ENCODE measurements around the gene KRTAP13-3.

The KRTAP13-3 gene

GRCh38 chr21:30425826-30426225 is at the start of gene KRTAP13-3:
KRTAP13-3 (minus strand) TSS chr21:30425926; CDS start chr21:30425912, 14 bp downstream.
- Mint-ChIP-seq H3K27me3 (peaks cover 5% of the 10 kb centered on the region), H3K9me3 (no peaks in the 10 kb centered on the region), H3K4me1 (no peaks in the 10 kb centered on the region), H3K27ac (no peak within 1 kb of the TSS), H3K36me3 (no peaks in the 10 kb centered on the region), H3K4me3 (no peak within 1 kb of the TSS)
- no peak for DNase-seq
- CTCF ChIA-PET: no interaction called here

- H3K27ac Mint-ChIP-seq: no peak overlapping the region
- H3K27me3 Mint-ChIP-seq: no peaks in the 10 kb centered on the region
- H3K4me3 Mint-ChIP-seq: no peak overlapping the region
- no peaks in the 10 kb centered on the region for H3K9me3 Mint-ChIP-seq
- no peaks in the 10 kb centered on the region for H3K36me3 Mint-ChIP-seq
- DNase-seq: no peak
- H3K4me1 Mint-ChIP-seq: no peaks in the 10 kb centered on the region
- CTCF ChIA-PET: no interaction called here
These were observed 43.4 kb upstream of the KRTAP13-3 start for GRCh38 chr21:30468900-30469714.

- DNase-seq: no peak
- no peak overlapping the region for H3K4me3 Mint-ChIP-seq
- H3K27me3 Mint-ChIP-seq: no peaks in the 10 kb centered on the region
- CTCF ChIA-PET: interaction anchor here (0.9 kb wide), 1 partner anchor 485 kb away, joined by 4 read pairs; no protein-coding TSS in a partner anchor
- no peak overlapping the region for H3K27ac Mint-ChIP-seq
- H3K36me3 Mint-ChIP-seq: no peaks in the 10 kb centered on the region
- H3K4me1 Mint-ChIP-seq: no peaks in the 10 kb centered on the region
- no peaks in the 10 kb centered on the region for H3K9me3 Mint-ChIP-seq
These were observed 38.0 kb upstream of the KRTAP13-3 start for GRCh38 chr21:30463713-30464112.

GRCh38 chr21:30448514-30448913 is 22.8 kb upstream of the KRTAP13-3 start:
- DNase-seq: no peak
- Mint-ChIP-seq H3K27ac (no peak overlapping the region), H3K4me3 (no peak overlapping the region), H3K4me1 (peaks cover 2% of the 10 kb centered on the region), H3K27me3 (no peaks in the 10 kb centered on the region), H3K36me3 (no peaks in the 10 kb centered on the region), H3K9me3 (no peaks in the 10 kb centered on the region)
- CTCF ChIA-PET: no interaction called here

GRCh38 chr21:30447056-30447455 is 21.3 kb upstream of the KRTAP13-3 start:
- Mint-ChIP-seq H3K36me3 (no peaks in the 10 kb centered on the region), H3K9me3 (no peaks in the 10 kb centered on the region), H3K27me3 (no peaks in the 10 kb centered on the region), H3K27ac (no peak overlapping the region), H3K4me1 (peaks cover 2% of the 10 kb centered on the region), H3K4me3 (no peak overlapping the region)
- DNase-seq: no peak
- CTCF ChIA-PET: no interaction called here

- Mint-ChIP-seq H3K4me1 (peaks cover 2% of the 10 kb centered on the region), H3K36me3 (no peaks in the 10 kb centered on the region), H3K27me3 (no peaks in the 10 kb centered on the region), H3K9me3 (no peaks in the 10 kb centered on the region), H3K27ac (no peak overlapping the region), H3K4me3 (no peak overlapping the region)
- DNase-seq: no peak
- CTCF ChIA-PET: no interaction called here
These were observed 18.5 kb upstream of the KRTAP13-3 start for GRCh38 chr21:30444204-30444603.

GRCh38 chr21:30443226-30443625 is 17.5 kb upstream of the KRTAP13-3 start:
- H3K36me3 Mint-ChIP-seq: no peaks in the 10 kb centered on the region
- H3K9me3 Mint-ChIP-seq: no peaks in the 10 kb centered on the region
- H3K4me1 Mint-ChIP-seq: peaks cover 2% of the 10 kb centered on the region
- no peak for DNase-seq
- no peak overlapping the region for H3K4me3 Mint-ChIP-seq
- H3K27ac Mint-ChIP-seq: no peak overlapping the region
- no peaks in the 10 kb centered on the region for H3K27me3 Mint-ChIP-seq
- CTCF ChIA-PET: no interaction called here

- no peaks in the 10 kb centered on the region for H3K9me3 Mint-ChIP-seq
These were observed 14.2 kb upstream of the KRTAP13-3 start, which contains the start of gene KRTAP15-1 for GRCh38 chr21:30439975-30440374. KRTAP15-1 (plus strand) TSS chr21:30440275; CDS start chr21:30440328, 53 bp downstream.

GRCh38 chr21:30437010-30437565 is 11.4 kb upstream of the KRTAP13-3 start:
- no peak for DNase-seq
- Mint-ChIP-seq H3K36me3 (no peaks in the 10 kb centered on the region), H3K27me3 (no peaks in the 10 kb centered on the region), H3K9me3 (no peaks in the 10 kb centered on the region), H3K4me1 (no peaks in the 10 kb centered on the region), H3K27ac (no peak overlapping the region), H3K4me3 (no peak overlapping the region)
- CTCF ChIA-PET: no interaction called here

More at GRCh38 chr21:30439975-30440374, 14.2 kb upstream of the KRTAP13-3 start, which contains the start of gene KRTAP15-1:
- Mint-ChIP-seq H3K4me3 (no peak within 1 kb of the TSS), H3K36me3 (no peaks in the 10 kb centered on the region), H3K27me3 (no peaks in the 10 kb centered on the region), H3K4me1 (no peaks in the 10 kb centered on the region), H3K27ac (no peak within 1 kb of the TSS)
- CTCF ChIA-PET: no interaction called here
- no peak for DNase-seq

- CTCF ChIA-PET: interaction anchor here (0.6 to 1.3 kb wide), 3 partner anchors 22 to 1344 kb away, joined by 3 to 4 read pairs (median 3); no protein-coding TSS in a partner anchor
- Mint-ChIP-seq H3K36me3 (no peaks in the 10 kb centered on the region), H3K27ac (no peak overlapping the region), H3K4me1 (no peaks in the 10 kb centered on the region), H3K27me3 (peaks cover 5% of the 10 kb centered on the region), H3K9me3 (no peaks in the 10 kb centered on the region), H3K4me3 (no peak overlapping the region)
- DNase-seq: peak; percentile 23
These were observed 8.4 kb upstream of the KRTAP13-3 start for GRCh38 chr21:30434033-30434631.

GRCh38 chr21:30430170-30430655 is 4.5 kb upstream of the KRTAP13-3 start, which contains the start of gene KRTAP13-4:
KRTAP13-4 (plus strand) TSS chr21:30430220; CDS start chr21:30430276, 56 bp downstream.
- no peaks in the 10 kb centered on the region for H3K4me1 Mint-ChIP-seq
- no peak within 1 kb of the TSS for H3K27ac Mint-ChIP-seq
- peaks cover 5% of the 10 kb centered on the region for H3K27me3 Mint-ChIP-seq
- H3K4me3 Mint-ChIP-seq: no peak within 1 kb of the TSS
- no peak for DNase-seq
- no peaks in the 10 kb centered on the region for H3K36me3 Mint-ChIP-seq
- CTCF ChIA-PET: no interaction called here
- no peaks in the 10 kb centered on the region for H3K9me3 Mint-ChIP-seq

- Mint-ChIP-seq H3K27me3 (peaks cover 5% of the 10 kb centered on the region), H3K27ac (no peak overlapping the region), H3K9me3 (no peaks in the 10 kb centered on the region), H3K36me3 (no peaks in the 10 kb centered on the region), H3K4me3 (no peak overlapping the region), H3K4me1 (no peaks in the 10 kb centered on the region)
- DNase-seq: no peak
- CTCF ChIA-PET: no interaction called here
These were observed 1.0 kb upstream of the KRTAP13-3 start for GRCh38 chr21:30426731-30427130.

GRCh38 chr21:30415993-30416392 is 9.7 kb downstream of the KRTAP13-3 start:
- Mint-ChIP-seq H3K27ac (no peak overlapping the region), H3K9me3 (peaks cover 5% of the 10 kb centered on the region), H3K4me1 (no peaks in the 10 kb centered on the region), H3K4me3 (no peak overlapping the region), H3K36me3 (no peaks in the 10 kb centered on the region), H3K27me3 (no peaks in the 10 kb centered on the region)
- CTCF ChIA-PET: no interaction called here
- DNase-seq: no peak

GRCh38 chr21:30408782-30409494 is 16.8 kb downstream of the KRTAP13-3 start:
- H3K27me3 Mint-ChIP-seq: peaks cover 3% of the 10 kb centered on the region
- peaks cover 2% of the 10 kb centered on the region for H3K4me1 Mint-ChIP-seq
- CTCF ChIA-PET: interaction anchor here (0.7 to 1.3 kb wide), 2 partner anchors 13 to 64 kb away, joined by 4 read pairs; partner anchors contain the start of gene KRTAP13-1
- no peak overlapping the region for H3K4me3 Mint-ChIP-seq
- H3K27ac Mint-ChIP-seq: no peak overlapping the region
- DNase-seq: peak; percentile 23
- no peaks in the 10 kb centered on the region for H3K36me3 Mint-ChIP-seq
- no peaks in the 10 kb centered on the region for H3K9me3 Mint-ChIP-seq
